HG03139 (cell line): ENCODE data around the gene SOX6.
"Not testable (repeated sequence)": the region's sequence is repeated elsewhere in the genome, so short reads cannot be mapped to it uniquely, and the experiment has no call there.

ENCODE experiments used
- ATAC-seq: cut with Tn5 transposase; IDR thresholded peaks from one replicate; pipeline ENCODE4 v1.9.1; 2021; ENCODE audit not compliant: unreplicated experiment

The SOX6 gene

DNA sequence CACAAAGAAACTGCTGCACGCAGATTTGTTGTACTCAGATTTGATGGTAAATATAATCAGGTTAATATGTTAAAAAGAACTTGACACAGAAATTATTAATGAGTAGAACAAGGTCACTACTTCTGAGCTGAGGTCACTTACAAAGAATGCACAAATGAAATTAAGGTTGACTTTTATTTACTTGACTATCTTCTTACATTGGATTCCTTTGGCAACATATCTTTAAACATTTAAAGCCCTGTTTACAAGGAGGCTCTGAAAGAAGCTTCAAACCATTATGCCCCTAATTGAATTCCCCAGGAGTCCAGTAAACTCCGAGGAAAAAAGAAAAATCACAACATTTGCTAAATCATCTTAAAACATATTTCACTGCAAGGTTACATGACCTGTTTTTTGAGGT is 245.5 kb downstream of the SOX6 start:
- ATAC-seq = no peak

- no peak for ATAC-seq
Observed at GRCh38 chr11:16099343-16099900, 256.9 kb downstream of the SOX6 start.

DNA sequence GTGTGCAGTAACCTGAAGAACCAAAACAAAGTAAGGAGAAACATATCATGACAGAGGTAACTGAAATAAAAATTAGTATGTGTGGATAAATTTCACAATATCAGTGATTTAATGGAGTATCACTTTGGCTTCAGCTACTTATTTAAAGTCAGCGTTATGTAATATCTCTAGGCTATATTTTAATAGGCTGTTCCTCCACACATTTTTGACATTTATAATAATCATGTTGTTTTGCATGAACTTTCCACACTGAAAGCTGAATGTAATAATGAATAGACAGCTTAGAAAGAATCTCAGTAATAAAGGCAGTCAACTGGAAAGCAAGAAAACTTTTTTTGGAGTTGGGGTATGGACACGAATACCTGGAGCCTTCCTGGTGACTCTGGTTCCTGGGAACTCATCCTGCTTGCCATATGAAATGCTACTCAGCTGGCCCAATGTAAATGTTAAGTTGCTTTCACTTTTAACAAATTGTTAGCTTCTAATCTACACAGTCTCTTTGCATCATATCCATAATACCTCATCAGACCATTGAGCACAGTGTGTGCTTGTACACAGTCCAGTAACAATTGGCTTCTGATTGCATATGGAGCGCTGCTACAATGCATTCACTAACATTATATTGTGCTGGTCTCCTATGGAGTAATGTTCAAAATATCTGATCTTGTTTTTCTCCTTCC is 257.7 kb downstream of the SOX6 start:
- no peak for ATAC-seq

- ATAC-seq = no peak
Observed at GRCh38 chr11:16097543-16097942, 258.8 kb downstream of the SOX6 start.

- ATAC-seq = no peak
Observed at GRCh38 chr11:16096336-16096735, 260.0 kb downstream of the SOX6 start.

DNA sequence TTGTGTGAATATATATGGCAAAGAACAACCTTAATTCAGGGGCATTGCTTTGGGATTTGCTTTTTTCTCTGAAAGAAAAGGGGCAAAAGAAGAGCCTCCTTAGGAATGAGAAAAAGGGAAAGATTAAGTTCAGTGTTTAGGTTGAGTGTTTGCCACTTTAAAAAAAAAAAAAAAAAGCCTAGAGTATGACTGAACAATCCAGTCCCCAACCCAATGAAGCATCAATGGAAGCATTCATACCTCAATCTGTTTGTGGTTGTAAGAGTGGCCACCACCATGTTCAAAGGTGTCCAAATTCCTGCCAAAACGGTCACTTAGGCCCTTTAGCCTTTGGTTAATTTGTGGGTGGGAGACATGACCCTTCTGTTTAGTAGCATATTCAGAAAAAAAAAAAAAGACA is 260.6 kb downstream of the SOX6 start:
- no peak for ATAC-seq

DNA sequence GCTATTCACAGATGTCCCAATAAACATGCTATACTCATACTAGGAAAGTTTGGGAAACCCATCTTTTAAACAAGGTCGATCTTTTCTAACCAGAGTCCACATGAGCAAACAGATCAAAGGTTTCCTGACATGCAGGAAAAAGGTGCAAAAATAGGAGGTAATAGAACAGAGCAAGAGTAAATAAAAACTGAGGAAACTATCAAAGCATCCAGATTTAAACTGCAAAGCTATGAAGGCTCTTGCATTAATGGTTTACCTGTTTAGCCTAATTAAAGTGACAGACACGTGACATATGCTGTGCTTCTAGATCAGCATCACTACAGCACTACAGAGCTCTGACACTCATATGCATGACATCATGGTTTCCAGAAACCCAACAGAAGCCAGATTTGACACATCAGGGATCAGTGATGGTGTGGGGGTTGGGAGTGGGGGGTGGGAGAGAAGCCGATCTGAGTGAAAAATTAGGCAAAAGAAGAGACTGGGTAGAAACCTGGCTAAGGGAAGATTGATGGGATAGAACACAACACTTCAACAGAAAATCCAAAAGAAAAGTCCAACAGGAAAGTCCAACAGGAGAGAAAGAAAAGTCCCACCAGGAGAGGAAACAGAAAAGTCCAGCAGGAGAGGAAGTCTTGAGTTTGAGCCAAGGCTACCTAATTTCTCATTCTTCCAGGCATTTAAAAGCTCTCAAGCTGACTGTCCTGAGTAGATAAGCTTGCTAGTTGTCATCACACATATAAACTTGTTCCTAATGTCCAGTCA is 262.3 kb downstream of the SOX6 start:
- ATAC-seq = no peak

- no peak for ATAC-seq
Observed at GRCh38 chr11:16091862-16092261, 264.5 kb downstream of the SOX6 start.

DNA sequence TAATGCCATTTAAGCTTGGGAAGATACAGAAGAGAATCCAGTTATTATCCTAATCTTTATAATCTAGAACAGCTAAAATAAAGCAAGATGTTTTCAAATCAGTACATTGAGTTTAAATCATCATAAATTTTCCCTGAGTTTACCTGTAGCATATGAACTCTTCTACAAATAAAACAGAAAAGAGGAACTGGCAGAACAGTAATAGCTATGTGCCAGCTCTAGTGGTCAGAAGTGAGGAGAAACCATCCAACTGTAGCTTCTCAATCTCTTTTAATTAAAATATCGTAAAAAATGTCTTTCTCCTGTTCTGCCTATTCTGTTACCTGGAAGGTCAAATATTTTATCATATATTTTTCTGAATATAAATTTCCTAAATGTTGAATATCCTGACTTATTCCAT is 266.9 kb downstream of the SOX6 start:
- ATAC-seq = no peak

DNA sequence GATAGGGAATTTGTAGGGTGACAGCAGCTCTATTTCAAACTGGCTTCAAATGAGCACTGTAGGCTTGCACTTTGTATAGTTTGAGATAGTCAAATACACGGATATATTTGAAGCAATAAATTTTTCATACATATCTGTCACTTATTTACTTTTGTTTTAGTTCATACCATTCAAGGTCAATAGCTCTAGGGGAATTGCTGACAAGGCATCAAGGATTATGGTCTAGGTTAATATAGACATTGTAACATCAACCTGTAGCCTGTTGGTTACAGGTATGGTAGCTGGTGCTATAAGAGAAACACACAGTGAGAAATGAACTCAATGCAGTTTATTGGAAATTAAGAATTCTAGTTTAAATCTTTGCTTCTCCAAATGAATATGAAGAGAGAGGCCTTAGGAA is 267.6 kb downstream of the SOX6 start:
- no peak for ATAC-seq

DNA sequence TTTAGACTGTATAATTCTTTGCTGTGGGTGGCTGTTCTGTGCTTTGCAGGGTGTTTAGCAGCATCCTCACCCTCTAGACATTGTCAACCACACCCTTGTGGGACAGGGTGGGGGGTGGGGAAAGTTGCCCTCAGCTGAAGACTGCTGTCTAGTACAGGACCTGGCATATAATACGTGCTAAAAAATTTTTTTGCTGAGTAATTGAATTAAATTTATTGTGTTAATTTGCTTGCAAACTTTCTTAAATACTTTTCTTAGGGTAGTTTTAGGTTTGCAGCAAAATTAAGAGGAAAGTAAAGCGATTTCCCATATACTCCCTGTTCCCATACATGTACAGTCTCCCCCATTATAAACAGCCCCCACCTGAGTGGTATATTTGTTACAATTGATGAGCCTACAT is 268.5 kb downstream of the SOX6 start:
- no peak for ATAC-seq

DNA sequence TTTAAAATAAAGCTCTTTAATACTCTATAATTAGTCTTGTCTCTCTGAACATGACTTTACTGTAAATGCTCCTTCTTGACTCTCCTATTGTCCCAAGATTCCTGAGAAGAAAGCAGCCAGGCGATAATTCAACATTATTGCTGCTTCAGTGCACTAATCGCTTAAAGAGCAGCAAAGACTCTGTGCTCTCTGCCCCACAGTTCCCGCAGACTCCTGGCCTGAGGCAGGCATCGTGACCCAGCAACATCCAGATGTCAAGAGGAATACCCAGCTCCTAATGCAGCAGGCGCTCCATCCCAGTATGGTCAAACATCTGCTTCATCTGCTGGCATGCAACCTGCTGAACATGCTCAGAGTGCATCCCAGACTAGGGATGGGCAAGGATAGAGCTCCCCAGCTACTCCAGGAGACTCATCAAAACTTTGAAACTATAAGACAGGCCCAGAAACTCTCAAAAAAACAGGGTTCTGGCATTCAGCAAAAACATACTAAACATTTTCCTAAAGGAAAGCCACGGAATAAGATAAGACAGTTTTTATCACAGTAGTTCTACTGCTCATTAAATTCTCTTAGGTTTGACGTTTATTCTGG is 270.0 kb downstream of the SOX6 start:
- no peak for ATAC-seq

GRCh38 chr11:16082095-16083055 is 274.0 kb downstream of the SOX6 start:
- ATAC-seq = no peak

DNA sequence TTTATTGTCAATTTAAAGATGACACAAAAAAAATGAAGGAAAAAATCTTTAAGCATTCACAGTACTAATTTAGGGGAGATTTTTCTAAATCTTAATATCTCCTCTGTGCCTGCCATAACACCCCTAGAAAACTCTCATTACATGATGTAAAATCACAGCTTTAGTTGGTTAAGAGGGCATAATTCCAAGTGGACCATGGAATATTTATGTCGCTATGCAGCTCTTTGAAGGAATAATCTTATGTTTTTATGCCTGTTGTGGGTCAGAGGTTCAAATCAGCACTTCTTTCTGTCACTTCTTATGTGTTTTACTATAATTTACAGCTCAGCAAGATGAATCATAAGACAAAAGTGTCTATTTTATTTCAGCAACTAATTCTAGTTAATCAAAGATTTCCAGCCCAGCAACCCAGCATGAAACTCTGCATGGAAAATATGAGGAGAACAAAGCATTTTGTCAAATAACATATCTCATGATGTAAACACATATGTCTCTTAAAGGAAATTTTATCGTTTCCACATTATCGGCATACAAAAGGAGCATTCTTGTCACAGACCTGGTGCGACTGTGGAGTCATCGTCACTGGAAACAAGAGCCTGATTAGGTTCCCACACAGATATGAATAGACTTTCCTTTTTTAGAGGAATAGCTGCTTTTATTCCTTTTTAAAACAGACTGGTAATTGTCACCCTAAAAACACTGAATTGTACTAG is 274.8 kb downstream of the SOX6 start:
- ATAC-seq = no peak

DNA sequence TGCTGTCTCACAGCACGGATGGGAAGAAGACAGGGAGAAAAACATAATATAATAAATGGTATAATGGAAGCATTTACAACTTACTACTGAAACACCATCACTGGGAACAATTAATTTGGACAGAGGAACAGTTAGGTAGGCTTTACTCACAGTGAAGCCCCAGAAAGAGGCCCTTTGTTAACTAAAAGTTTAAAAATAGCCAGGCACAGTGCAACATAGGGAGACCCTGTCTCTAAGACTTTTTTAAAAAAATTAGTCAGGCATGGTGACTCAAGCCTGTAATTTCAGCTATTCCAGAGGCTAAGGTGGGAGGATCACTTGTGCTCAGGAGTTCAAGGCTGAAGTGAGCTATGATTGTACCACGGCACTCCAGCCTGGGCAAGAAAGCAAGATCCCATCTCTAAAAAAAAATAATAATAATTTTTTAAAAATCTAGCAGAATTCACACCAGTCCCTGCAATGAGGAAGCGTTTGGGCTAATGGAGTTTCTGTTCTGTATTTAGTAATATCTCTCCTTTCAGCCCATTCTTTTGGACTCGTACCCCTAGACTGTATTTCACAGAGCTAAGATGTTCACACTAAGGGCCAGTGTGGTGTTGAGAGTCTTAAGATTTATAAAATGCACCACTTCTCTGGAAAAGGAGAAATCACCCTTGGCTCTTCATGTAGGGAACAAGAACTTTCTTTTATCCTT is 275.5 kb downstream of the SOX6 start:
- no peak for ATAC-seq

- ATAC-seq = no peak
Observed at GRCh38 chr11:16078936-16079335, 277.4 kb downstream of the SOX6 start.

- no peak for ATAC-seq
Observed at GRCh38 chr11:16070573-16070972, 285.8 kb downstream of the SOX6 start.

DNA sequence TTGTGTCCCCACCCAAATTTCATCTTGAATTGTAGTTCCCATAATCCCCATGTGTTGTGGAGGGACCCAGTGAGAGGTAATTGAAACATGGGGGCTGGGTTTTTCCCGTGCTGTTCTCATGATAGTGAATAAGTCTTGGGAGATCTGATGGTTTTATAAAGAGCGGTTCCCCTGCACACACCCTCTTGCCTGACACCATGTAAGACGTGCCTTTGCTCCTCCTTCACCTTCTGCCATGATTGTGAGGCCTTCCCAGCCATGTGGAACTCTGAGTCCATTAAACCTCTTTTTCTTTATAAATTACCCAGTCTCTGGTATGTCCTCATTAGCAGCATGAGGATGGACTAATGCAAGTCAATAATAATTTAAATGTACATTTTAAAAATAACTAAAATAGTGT is 289.1 kb downstream of the SOX6 start:
- ATAC-seq = not testable (repeated sequence)

- no peak for ATAC-seq
Observed at GRCh38 chr11:16059332-16059731, 297.0 kb downstream of the SOX6 start.

- ATAC-seq = no peak
Observed at GRCh38 chr11:16058671-16059070, 297.7 kb downstream of the SOX6 start.
